Transverse colon (tissue), 4 donors: ENCODE results near the gene MBOAT1. TPM values are rescaled to one million over a fixed set of nuclear protein-coding genes. Genes with fewer than 3 reads are reported as not detected.

Source experiments
- DNase-seq: peaks from one replicate; pipeline ENCODE4 v3.0.0-alpha.2; 2019
- H3K27ac ChIP-seq, 4 donors: fragments of 200-600 bp; sonication (generic); 2 replicates each; pipeline ENCODE4 v1.5.1; 2016 to 2018; ENCODE audit warnings: inconsistent platforms in 4 of 4
- H3K27me3 ChIP-seq: fragments of 200-600 bp; sonication (generic); 2 replicates; pipeline ENCODE4 v1.5.1; 2017; ENCODE audit warnings: inconsistent platforms
- H3K36me3 ChIP-seq, 4 donors: fragments of 200-600 bp; sonication (generic); 2 replicates each; pipeline ENCODE4 v1.5.1; 2017 to 2019; ENCODE audit warnings: inconsistent platforms in 4 of 4
- H3K4me1 ChIP-seq, 4 donors: fragments of 200-600 bp; sonication (generic); 2 replicates each; pipeline ENCODE4 v1.5.1; 2017 to 2020; ENCODE audit warnings: inconsistent platforms in 4 of 4
- H3K4me3 ChIP-seq, 4 donors: fragments of 200-600 bp; sonication (generic); 1 replicate in 1 of 4; 2 replicates in 3 of 4; pipeline versions ENCODE4 v1.5.1 to v1.6.1; 2017 to 2019; ENCODE audit warnings: inconsistent platforms in 4 of 4
- H3K9me3 ChIP-seq, 2 donors: fragments of 200-600 bp; sonication (generic); 2 replicates each; pipeline ENCODE4 v1.5.1; 2017 to 2019; ENCODE audit warnings: inconsistent platforms in 2 of 2
- EP300 ChIP-seq: sonication (generic); formaldehyde crosslinking; IDR thresholded peaks from one replicate; pipeline ENCODE4 v1.6.1; 2017; ENCODE audit warnings: antibody characterized with exemption, low read depth
- POLR2A ChIP-seq: fragments of 450-650 bp; IDR thresholded peaks from one replicate; pipeline ENCODE4 v1.6.1; 2016; ENCODE audit warnings: antibody characterized with exemption, mild to moderate bottlenecking, moderate library complexity
- POLR2AphosphoS5 ChIP-seq, 3 donors: sonication (generic); formaldehyde crosslinking; IDR thresholded peaks; one replicate each; pipeline ENCODE4 v1.6.1; 2016; ENCODE audit warnings: antibody characterized with exemption in 3 of 3
- WGBS, 2 donors: methylation state at CpG; one replicate each; pipeline ENCODE4 v1.1.5; 2018; ENCODE audit warnings: low coverage in 1 of 2; 5-methylcytosine and 5-hydroxymethylcytosine counted together
- in situ Hi-C, 4 donors: fragments of 200-750 bp; cut with MboI; loops; one replicate each; pipeline versions ENCODE4 v1.15.0 to v1.15.1; 2017; ENCODE audit warnings: low sequenced_read_pairs in 3 of 4, low pct_ligation_motif_present in 1 of 4, low pct_unique_long_range_greater_than_20kb in 1 of 4
- intact Hi-C: fragments of 100-400 bp; cut with DNase I; formaldehyde crosslinking; loops from one replicate; pipeline ENCODE4 v1.15.1; 2023; ENCODE audit warnings: low total_unique reads
- total RNA-seq, 4 donors: library from RNA; depleted of rRNA; stranded (reverse); fragments of >200 nt; gene quantifications; one replicate each; pipeline ENCODE4 v1.1.0, GENCODE V29; 2016
- TF ChIP-seq, protein P1 (sequence below), 5 experiments: fragments of 200-600 bp in 3 of 5; fragments of 450-650 bp in 2 of 5; sonication (generic) in 3 of 5; IDR thresholded peaks; 1 replicate in 2 of 5; 2 replicates in 3 of 5; pipeline ENCODE4 v1.5.1; 2016 to 2017; ENCODE audit warnings: antibody characterized with exemption in 5 of 5, inconsistent platforms in 3 of 5, mild to moderate bottlenecking in 2 of 5, moderate library complexity in 1 of 5

The MBOAT1 gene
- total RNA-seq, 4 donors from 2014 or later: 10.3 to 85.3 (median 66.5) TPM

DNA sequence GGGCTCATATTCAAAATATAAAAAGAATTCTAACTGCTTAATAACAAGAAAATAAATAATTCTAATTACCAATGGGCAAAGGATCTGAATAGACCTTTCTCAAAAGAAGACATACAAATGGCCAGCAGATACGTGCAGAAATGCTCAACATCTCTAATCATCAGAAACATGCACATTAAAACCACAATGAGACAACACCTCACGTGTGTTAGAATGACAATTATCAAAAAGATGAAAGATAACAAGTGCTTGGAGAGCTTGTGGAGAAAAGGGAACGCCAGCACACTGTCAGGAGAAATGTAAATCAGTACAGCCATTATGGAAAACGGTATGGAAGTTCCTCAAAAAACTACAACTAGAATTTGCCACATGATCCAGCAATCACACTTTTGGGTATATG lies 53.6 kb downstream of the MBOAT1 start:
- in situ Hi-C loops (no loop called here), intact Hi-C loops (no loop called here)
- H3K36me3 ChIP-seq: no peaks in the 10 kb centered on the region
- no peak for DNase-seq
- H3K27ac ChIP-seq: no peak overlapping the region
- TF ChIP-seq POLR2AphosphoS5 (IDR thresholded peaks at IDR 0.05) (no peak), POLR2A (no peak), EP300 (no peak)
- TF ChIP-seq, protein P1, sequence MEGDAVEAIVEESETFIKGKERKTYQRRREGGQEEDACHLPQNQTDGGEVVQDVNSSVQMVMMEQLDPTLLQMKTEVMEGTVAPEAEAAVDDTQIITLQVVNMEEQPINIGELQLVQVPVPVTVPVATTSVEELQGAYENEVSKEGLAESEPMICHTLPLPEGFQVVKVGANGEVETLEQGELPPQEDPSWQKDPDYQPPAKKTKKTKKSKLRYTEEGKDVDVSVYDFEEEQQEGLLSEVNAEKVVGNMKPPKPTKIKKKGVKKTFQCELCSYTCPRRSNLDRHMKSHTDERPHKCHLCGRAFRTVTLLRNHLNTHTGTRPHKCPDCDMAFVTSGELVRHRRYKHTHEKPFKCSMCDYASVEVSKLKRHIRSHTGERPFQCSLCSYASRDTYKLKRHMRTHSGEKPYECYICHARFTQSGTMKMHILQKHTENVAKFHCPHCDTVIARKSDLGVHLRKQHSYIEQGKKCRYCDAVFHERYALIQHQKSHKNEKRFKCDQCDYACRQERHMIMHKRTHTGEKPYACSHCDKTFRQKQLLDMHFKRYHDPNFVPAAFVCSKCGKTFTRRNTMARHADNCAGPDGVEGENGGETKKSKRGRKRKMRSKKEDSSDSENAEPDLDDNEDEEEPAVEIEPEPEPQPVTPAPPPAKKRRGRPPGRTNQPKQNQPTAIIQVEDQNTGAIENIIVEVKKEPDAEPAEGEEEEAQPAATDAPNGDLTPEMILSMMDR (IDR thresholded peaks at IDR 0.05): no peak
- 89 to 95% methylated on average over 4 of the region's 4 CpGs for WGBS, 2 donors
- no peaks in the 10 kb centered on the region for H3K9me3 ChIP-seq
- H3K4me1 ChIP-seq: peaks cover 0 to 34% (median 7%) of the 10 kb centered on the region in 4 donors
- H3K27me3 ChIP-seq: no peaks in the 10 kb centered on the region
- no peak overlapping the region for H3K4me3 ChIP-seq

DNA sequence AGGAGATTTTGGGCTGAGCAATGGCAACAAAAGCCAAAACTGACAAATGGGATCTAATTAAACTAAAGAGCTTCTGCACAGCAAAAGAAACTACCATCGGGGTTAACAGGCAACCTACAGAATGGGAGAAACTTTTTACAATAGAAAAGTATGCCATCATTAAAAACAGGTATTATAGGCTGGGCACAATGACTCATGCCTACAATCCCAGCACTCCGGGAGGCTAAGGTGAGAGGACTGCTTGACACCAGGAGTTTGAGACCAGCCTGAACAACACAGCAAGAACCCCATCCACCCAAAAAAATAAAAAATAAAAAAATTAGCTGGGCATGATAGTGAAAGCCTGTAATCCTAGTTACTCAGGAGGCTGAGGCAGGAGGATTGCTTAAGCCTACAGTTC lies 55.4 kb downstream of the MBOAT1 start:
- H3K4me3 ChIP-seq: no peak overlapping the region
- H3K9me3 ChIP-seq: no peaks in the 10 kb centered on the region
- TF ChIP-seq, protein P1 (IDR thresholded peaks at IDR 0.05): no peak
- TF ChIP-seq EP300 (no peak), POLR2A (no peak), POLR2AphosphoS5 (IDR thresholded peaks at IDR 0.05) (no peak)
- no peaks in the 10 kb centered on the region for H3K36me3 ChIP-seq
- in situ Hi-C loops: no loop called here
- no peaks in the 10 kb centered on the region for H3K27me3 ChIP-seq
- intact Hi-C loops: no loop called here
- DNase-seq: peak; percentile 16
- 63 to 83% methylated on average over 1 to 2 of the region's 2 CpGs for WGBS, 2 donors
- H3K27ac ChIP-seq: no peak overlapping the region
- H3K4me1 ChIP-seq: peaks cover 0 to 42% (median 11%) of the 10 kb centered on the region in 4 donors

DNA sequence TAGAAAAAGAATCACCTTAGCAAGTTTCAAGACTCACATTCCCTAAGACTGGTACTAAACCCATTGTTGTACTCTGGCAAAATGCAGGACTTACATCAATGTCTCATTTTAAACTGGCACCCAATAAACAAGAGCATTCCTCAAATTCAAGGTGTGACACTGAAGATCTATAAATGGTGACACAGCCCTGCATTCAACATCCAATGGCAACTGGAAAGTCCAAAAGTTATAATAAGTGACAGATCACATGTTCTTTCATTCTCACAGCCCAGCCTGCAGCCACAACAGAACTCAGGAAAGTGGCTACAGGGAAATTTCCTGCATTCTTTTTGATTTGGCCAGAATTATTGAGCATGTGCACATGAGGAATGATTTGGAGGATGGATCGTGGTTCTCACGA lies 57.5 kb downstream of the MBOAT1 start:
- intact Hi-C loops: no loop called here
- no peaks in the 10 kb centered on the region for H3K27me3 ChIP-seq
- H3K27ac ChIP-seq: peak overlapping the region in 3 of 4 donors; percentile 31 to 38 (median 31)
- H3K4me1 ChIP-seq: peaks cover 0 to 36% (median 8%) of the 10 kb centered on the region in 4 donors
- H3K36me3 ChIP-seq: peaks cover 0 to 7% (median 0%) of the 10 kb centered on the region in 4 donors
- H3K9me3 ChIP-seq: no peaks in the 10 kb centered on the region
- in situ Hi-C loops: no loop called here
- no peak for DNase-seq
- no peak overlapping the region for H3K4me3 ChIP-seq
- TF ChIP-seq, protein P1 (IDR thresholded peaks at IDR 0.05): no peak
- TF ChIP-seq POLR2A (no peak), EP300 (no peak), POLR2AphosphoS5 (IDR thresholded peaks at IDR 0.05) (no peak)
- 89 to 100% methylated on average over 2 of the region's 2 CpGs for WGBS, 2 donors

DNA sequence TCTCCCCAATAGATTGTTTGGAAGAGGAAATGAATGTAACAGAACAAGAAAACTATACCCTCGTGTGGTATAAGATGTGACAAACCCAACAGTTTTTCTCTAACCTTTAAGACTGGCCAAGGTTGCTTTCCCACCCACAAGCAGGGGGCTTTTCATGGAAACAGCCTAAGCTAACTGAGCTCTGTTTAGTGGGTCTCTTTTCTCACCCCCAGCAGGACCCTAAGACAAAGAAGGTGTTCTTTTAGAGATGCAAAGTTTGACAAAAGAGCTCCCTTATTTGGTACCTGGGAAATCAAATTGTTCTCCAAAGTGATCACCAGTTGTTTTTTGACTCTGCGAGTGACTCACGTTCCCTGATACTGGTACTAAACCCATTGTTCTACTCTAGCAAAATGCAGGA lies 59.1 kb downstream of the MBOAT1 start:
- in situ Hi-C loops: no loop called here
- TF ChIP-seq POLR2A (no peak), EP300 (no peak), POLR2AphosphoS5 (IDR thresholded peaks at IDR 0.05) (no peak)
- TF ChIP-seq, protein P1 (IDR thresholded peaks at IDR 0.05): no peak
- intact Hi-C loops: no loop called here
- Histone ChIP-seq H3K36me3 (peaks cover 0 to 7% (median 0%) of the 10 kb centered on the region in 4 donors), H3K27me3 (no peaks in the 10 kb centered on the region), H3K27ac (no peak overlapping the region), H3K4me3 (no peak overlapping the region), H3K4me1 (peaks cover 0 to 36% (median 6%) of the 10 kb centered on the region in 4 donors), H3K9me3 (no peaks in the 10 kb centered on the region)
- 85 to 87% methylated on average over 3 of the region's 3 CpGs for WGBS, 2 donors
- DNase-seq: no peak
